Inferior parietal cortex (tissue), 1 donor: Measurements from ENCODE around the gene CDYL2.

Experiments
- DNase-seq: peaks from one replicate; pipeline ENCODE4 v3.0.0-alpha.2; 2016; ENCODE audit errors: extremely low spot score

The CDYL2 gene

GRCh38 chr16:80552277-80552676, 252.1 kb downstream of the CDYL2 start:
- DNase-seq, result no peak
